Erythroblast (primary cell): Measurements from ENCODE around the gene NPHP4.

Experiments used
- GATA1 ChIP-seq: IDR thresholded peaks from 2 replicates; pipeline ENCODE4 v1.6.1; 2011; ENCODE audit warnings: low read depth, mild to moderate bottlenecking, control low read depth, low read length, moderate library complexity
- POLR2A ChIP-seq: IDR thresholded peaks from 2 replicates; pipeline ENCODE4 v1.6.1; 2011; ENCODE audit warnings: mild to moderate bottlenecking, low read length

DNA sequence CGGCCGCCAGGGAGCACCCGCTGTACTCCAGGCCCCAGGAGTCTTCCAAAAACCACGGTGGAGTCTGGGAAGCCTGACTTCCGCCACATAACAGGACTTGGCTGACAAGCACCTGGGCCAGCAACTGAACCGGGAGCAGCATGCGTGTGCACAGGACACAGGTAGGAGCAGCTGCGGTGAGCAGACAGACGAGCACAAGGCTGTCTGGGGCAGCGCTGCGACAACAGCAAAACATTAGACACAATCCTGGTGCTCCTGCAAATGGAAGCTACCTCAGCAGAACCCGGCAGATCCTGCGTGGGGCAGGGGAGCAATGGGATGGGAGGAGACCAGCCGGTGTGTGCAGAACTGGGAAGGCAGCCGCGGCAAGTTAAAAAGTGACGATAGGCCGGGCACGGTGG, 80.4 kb downstream of the NPHP4 start:
- no peak for TF ChIP-seq POLR2A
- TF ChIP-seq GATA1: no peak
